HG03039 (cell line): Measurements from ENCODE around the gene IGFBP6.
A peak's percentile ranks its signal among the peaks of the same experiment; 100 is the strongest.

ENCODE experiments used
- ATAC-seq: cut with Tn5 transposase; IDR thresholded peaks from one replicate; pipeline ENCODE4 v1.9.1; 2021; ENCODE audit warnings: mild to moderate bottlenecking, moderate library complexity; ENCODE audit not compliant: unreplicated experiment

The IGFBP6 gene

GRCh38 chr12:53069621-53070410 lies 27.7 kb upstream of the IGFBP6 start:
- ATAC-seq, result no peak

GRCh38 chr12:53070877-53071492 lies 26.5 kb upstream of the IGFBP6 start:
- ATAC-seq, result no peak

- ATAC-seq, result no peak
Observed at GRCh38 chr12:53071591-53072551, 25.6 kb upstream of the IGFBP6 start.

- no peak for ATAC-seq
Observed at GRCh38 chr12:53073881-53074280, 23.6 kb upstream of the IGFBP6 start.

- ATAC-seq, result no peak
Observed at GRCh38 chr12:53074283-53074998, 23.0 kb upstream of the IGFBP6 start.

- no peak for ATAC-seq
Observed at GRCh38 chr12:53074999-53075370, 22.5 kb upstream of the IGFBP6 start.

- ATAC-seq, result no peak
Observed at GRCh38 chr12:53076461-53076860, 21.0 kb upstream of the IGFBP6 start.

GRCh38 chr12:53077030-53077429 lies 20.4 kb upstream of the IGFBP6 start:
- no peak for ATAC-seq

GRCh38 chr12:53078425-53079225 lies 18.8 kb upstream of the IGFBP6 start:
- peak; percentile 11 for ATAC-seq

GRCh38 chr12:53079226-53080117 lies 18.0 kb upstream of the IGFBP6 start, which contains the start of gene SPRYD3:
Gene SPRYD3 (minus strand): TSS chr12:53079390. CDS start chr12:53079333, 57 bp downstream.
- ATAC-seq, result peak; percentile 98

GRCh38 chr12:53082637-53083175 lies 14.8 kb upstream of the IGFBP6 start:
- ATAC-seq, result no peak

GRCh38 chr12:53086361-53086760 lies 11.1 kb upstream of the IGFBP6 start:
- no peak for ATAC-seq

- ATAC-seq, result no peak
Observed at GRCh38 chr12:53090105-53090504, 7.4 kb upstream of the IGFBP6 start.

- no peak for ATAC-seq
Observed at GRCh38 chr12:53090554-53090953, 6.9 kb upstream of the IGFBP6 start.

- ATAC-seq, result no peak
Observed at GRCh38 chr12:53091756-53092155, 5.7 kb upstream of the IGFBP6 start.

GRCh38 chr12:53093777-53094393 lies 3.6 kb upstream of the IGFBP6 start:
- ATAC-seq, result no peak

GRCh38 chr12:53094394-53094787 lies 3.1 kb upstream of the IGFBP6 start:
- ATAC-seq, result no peak
